B cell (primary cell): ENCODE results near the gene TTYH3. TPM values are rescaled to one million over a fixed set of nuclear protein-coding genes. Genes with fewer than 3 reads are reported as not detected.

Experiments used
- ATAC-seq: fragments of 200-7000 bp; cut with Tn5 transposase; one replicate; pipeline ENCODE4 v1.10.0; 2021; ENCODE audit warnings: low read depth, mild to moderate bottlenecking, moderate number of reproducible peaks, moderate library complexity
- CTCF ChIA-PET: fragments of 350-600 bp; sonication (Branson Sonifier 250); formaldehyde crosslinking; loops from one replicate; lab custom pipeline; 2021; ENCODE audit warnings: antibody characterized with exemption, inconsistent platforms; lab: Charles Lee
- POLR2A ChIA-PET: fragments of 350-600 bp; sonication (Branson Sonifier 250); formaldehyde crosslinking; loops from one replicate; lab custom pipeline; 2021; ENCODE audit warnings: antibody characterized with exemption; lab: Charles Lee
- DNase-seq: peaks from one replicate; pipeline ENCODE4 v3.0.0; 2013
- H2AFZ ChIP-seq: 2 replicates; pipeline ENCODE4 v1.6.1; 2012; ENCODE audit warnings: mild to moderate bottlenecking, low read depth, low read length; ENCODE audit not compliant: insufficient read depth, poor library complexity, severe bottlenecking
- H3K27ac ChIP-seq, 2 donors: 1 replicate in 1 of 2; 2 replicates in 1 of 2; pipeline ENCODE4 v1.5.1; 2012 to 2013; ENCODE audit warnings: low read length in 2 of 2, mild to moderate bottlenecking in 2 of 2, moderate library complexity in 1 of 2
- H3K27me3 ChIP-seq, 4 experiments: fragments of 200-600 bp in 1 of 4; sonication (generic) in 1 of 4; replicated peaks in 1 of 4; 1 replicate in 2 of 4; 2 replicates in 2 of 4; pipeline versions ENCODE4 v1.6.1 to v1.7.0; 2013 to 2016; ENCODE audit warnings: low read length in 3 of 4, mild to moderate bottlenecking in 2 of 4, mixed read lengths in 1 of 4, moderate library complexity in 1 of 4; ENCODE audit not compliant: insufficient read depth in 4 of 4, control insufficient read depth in 3 of 4; ENCODE audit errors: control extremely low read depth in 1 of 4
- H3K36me3 ChIP-seq, 2 experiments: replicated peaks in 1 of 2; 1 replicate in 1 of 2; 2 replicates in 1 of 2; pipeline versions ENCODE4 v1.6.1 to v1.7.1; 2013; ENCODE audit warnings: low read length in 1 of 2; ENCODE audit not compliant: insufficient read depth in 2 of 2, control insufficient read depth in 1 of 2; ENCODE audit errors: control extremely low read depth in 1 of 2, extremely low read depth in 1 of 2
- H3K4me1 ChIP-seq, 2 donors: fragments of 200-600 bp in 1 of 2; sonication (generic) in 1 of 2; 1 replicate in 1 of 2; 2 replicates in 1 of 2; pipeline versions ENCODE4 v1.5.1 to v1.6.1; 2013 to 2017; ENCODE audit warnings: low read length in 2 of 2; ENCODE audit not compliant: control insufficient read depth in 2 of 2, insufficient read depth in 2 of 2
- H3K4me2 ChIP-seq: replicated peaks from 2 replicates; pipeline ENCODE3; 2012; ENCODE audit warnings: mild to moderate bottlenecking, low read depth, low read length; ENCODE audit not compliant: poor library complexity, severe bottlenecking
- H3K4me3 ChIP-seq, 5 experiments: fragments of 200-600 bp in 1 of 5; sonication (generic) in 1 of 5; 1 replicate in 3 of 5; 2 replicates in 2 of 5; pipeline versions ENCODE4 v1.5.1 to v1.7.0; 2011 to 2016; ENCODE audit warnings: low read length in 4 of 5, mild to moderate bottlenecking in 4 of 5, low read depth in 2 of 5, control low read depth in 1 of 5, moderate library complexity in 1 of 5; ENCODE audit not compliant: insufficient read depth in 1 of 5; ENCODE audit errors: control extremely low read depth in 1 of 5, extremely low read depth in 1 of 5
- H3K79me2 ChIP-seq: fragments of 200-600 bp; sonication (generic); one replicate; pipeline ENCODE4 v1.6.0; 2016; ENCODE audit warnings: low read length; ENCODE audit not compliant: control insufficient read depth, insufficient read depth
- H3K9ac ChIP-seq: fragments of 200-600 bp; sonication (generic); 2 replicates; pipeline ENCODE4 v1.6.1; 2017; ENCODE audit warnings: mild to moderate bottlenecking, low read length, moderate library complexity
- H3K9me3 ChIP-seq, 3 donors: one replicate each; pipeline versions ENCODE4 v1.6.1 to v1.7.1; 2013; ENCODE audit warnings: low read length in 2 of 3; ENCODE audit not compliant: control insufficient read depth in 2 of 3, insufficient read depth in 1 of 3; ENCODE audit errors: control extremely low read depth in 1 of 3
- H4K20me1 ChIP-seq: 2 replicates; pipeline ENCODE4 v1.6.0; 2012; ENCODE audit warnings: mild to moderate bottlenecking, low read length; ENCODE audit not compliant: insufficient read depth, control insufficient read depth, poor library complexity, severe bottlenecking
- H3K27ac Mint-ChIP-seq: one replicate; pipeline ENCODE4 v1.8.0; 2021; ENCODE audit warnings: mixed read lengths
- H3K27me3 Mint-ChIP-seq: one replicate; pipeline ENCODE4 v1.8.0; 2021; ENCODE audit warnings: mixed read lengths
- H3K4me1 Mint-ChIP-seq: one replicate; pipeline ENCODE4 v1.8.0; 2021; ENCODE audit warnings: mixed read lengths
- H3K4me3 Mint-ChIP-seq: one replicate; pipeline ENCODE4 v1.8.0; 2021; ENCODE audit warnings: mixed read lengths
- H3K9me3 Mint-ChIP-seq: one replicate; pipeline ENCODE4 v1.8.0; 2022; ENCODE audit warnings: mixed read lengths; ENCODE audit not compliant: insufficient read depth
- EZH2 ChIP-seq: IDR thresholded peaks from 2 replicates; pipeline ENCODE4 v1.6.1; 2012; ENCODE audit warnings: borderline replicate concordance, low read depth, mild to moderate bottlenecking, moderate library complexity, low read length; ENCODE audit not compliant: insufficient read depth, poor library complexity, severe bottlenecking
- WGBS: methylation state at CpG from one replicate; pipeline ENCODE4 v1.1.5; 2013; ENCODE audit warnings: missing lambda C conversion rate; ENCODE audit not compliant: insufficient coverage; 5-methylcytosine and 5-hydroxymethylcytosine counted together
- intact Hi-C: fragments of 100-400 bp; cut with micrococcal nuclease; formaldehyde crosslinking; loops from one replicate; pipeline ENCODE4 v1.10.0; 2022
- polyA plus RNA-seq: library from polyadenylated mRNA; depleted of rRNA; stranded (reverse); fragments of >200 nt; gene quantifications from 2 replicates; pipeline ENCODE4 v1.2.3, GENCODE V29; 2012
- total RNA-seq, 2 donors: library from RNA; stranded (reverse); fragments of 120-200 nt in 1 of 2; gene quantifications; 1 replicate in 1 of 2; 2 replicates in 1 of 2; pipeline versions ENCODE4 v1.2.3 to v1.2.4, GENCODE V29; 2013 to 2022
- TF ChIP-seq, protein P1 (sequence below): fragments of 200-600 bp; IDR thresholded peaks from one replicate; pipeline ENCODE4 v1.8.0; 2022; ENCODE audit warnings: antibody characterized with exemption, mild to moderate bottlenecking

Gene TTYH3
- total and polyA plus RNA-seq, 2 donors (not counting 1 experiment from before 2014, with no cell fraction given): 8.4 to 48.6 TPM

DNA sequence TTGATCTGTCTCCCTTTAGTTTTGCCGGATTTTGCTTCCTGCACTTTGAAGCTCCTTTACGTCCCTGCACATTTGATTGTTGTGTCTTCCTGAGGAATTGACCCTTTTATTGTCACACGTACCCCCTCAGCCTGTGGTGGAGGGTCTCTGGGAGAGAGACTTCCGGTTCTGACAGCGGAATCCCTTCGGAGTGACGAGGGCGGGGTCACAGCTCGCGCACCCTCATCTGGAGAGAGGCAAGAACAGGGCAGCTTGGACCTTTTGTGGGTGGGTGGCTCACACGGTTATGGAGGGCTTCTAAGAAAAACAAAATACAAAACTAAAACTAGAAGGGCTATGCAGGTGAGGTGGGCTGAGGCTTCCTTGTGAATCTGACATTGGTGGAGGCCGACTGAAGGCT, 82.2 kb downstream of the TTYH3 start:
- 96% methylated on average over 4 of the region's 12 CpGs for WGBS
- Histone ChIP-seq H3K36me3 (peaks cover 0 to 21% of the 10 kb centered on the region in 2 experiments), H3K27me3 (no peaks in the 10 kb centered on the region), H3K79me2 (peaks cover 3% of the 10 kb centered on the region), H3K27ac (no peak overlapping the region), H4K20me1 (no peaks in the 10 kb centered on the region), H3K4me1 (peaks cover 68 to 82% of the 10 kb centered on the region in 2 donors), H2AFZ (no peak overlapping the region), H3K4me2 (no peak overlapping the region), H3K4me3 (no peak overlapping the region), H3K9ac (no peak overlapping the region), H3K9me3 (peaks cover 0 to 9% (median 0%) of the 10 kb centered on the region in 3 donors)
- ATAC-seq (no peak), DNase-seq (no peak)
- intact Hi-C loops: loop anchor here (5.0 kb wide), 2 partner anchors 108 to 187 kb away; no protein-coding TSS in a partner anchor
- CTCF ChIA-PET: interaction anchor here (0.9 to 3.5 kb wide), 6 partner anchors 9 to 126 kb away, joined by 3 to 12 read pairs (median 4); no protein-coding TSS in a partner anchor
- H3K27me3 Mint-ChIP-seq: no peaks in the 10 kb centered on the region
- POLR2A ChIA-PET: interaction anchor here (0.5 to 1.0 kb wide), 3 partner anchors 15 to 214 kb away, joined by 3 to 6 read pairs (median 3); no protein-coding TSS in a partner anchor
- H3K4me3 Mint-ChIP-seq: no peak overlapping the region
- peaks cover 88% of the 10 kb centered on the region for H3K4me1 Mint-ChIP-seq
- peak overlapping the region; percentile 77 for H3K27ac Mint-ChIP-seq
- no peaks in the 10 kb centered on the region for H3K9me3 Mint-ChIP-seq
- TF ChIP-seq, protein P1, sequence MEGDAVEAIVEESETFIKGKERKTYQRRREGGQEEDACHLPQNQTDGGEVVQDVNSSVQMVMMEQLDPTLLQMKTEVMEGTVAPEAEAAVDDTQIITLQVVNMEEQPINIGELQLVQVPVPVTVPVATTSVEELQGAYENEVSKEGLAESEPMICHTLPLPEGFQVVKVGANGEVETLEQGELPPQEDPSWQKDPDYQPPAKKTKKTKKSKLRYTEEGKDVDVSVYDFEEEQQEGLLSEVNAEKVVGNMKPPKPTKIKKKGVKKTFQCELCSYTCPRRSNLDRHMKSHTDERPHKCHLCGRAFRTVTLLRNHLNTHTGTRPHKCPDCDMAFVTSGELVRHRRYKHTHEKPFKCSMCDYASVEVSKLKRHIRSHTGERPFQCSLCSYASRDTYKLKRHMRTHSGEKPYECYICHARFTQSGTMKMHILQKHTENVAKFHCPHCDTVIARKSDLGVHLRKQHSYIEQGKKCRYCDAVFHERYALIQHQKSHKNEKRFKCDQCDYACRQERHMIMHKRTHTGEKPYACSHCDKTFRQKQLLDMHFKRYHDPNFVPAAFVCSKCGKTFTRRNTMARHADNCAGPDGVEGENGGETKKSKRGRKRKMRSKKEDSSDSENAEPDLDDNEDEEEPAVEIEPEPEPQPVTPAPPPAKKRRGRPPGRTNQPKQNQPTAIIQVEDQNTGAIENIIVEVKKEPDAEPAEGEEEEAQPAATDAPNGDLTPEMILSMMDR: no peak
- TF ChIP-seq EZH2: no peak

Other genes starting within 250 kb of the TTYH3 start
- 25.4 TPM in 2 replicates for gene CHST12, start 228.4 kb upstream of the TTYH3 start, total RNA-seq
- gene CHST12, start 228.4 kb upstream of the TTYH3 start, polyA plus RNA-seq: 19.4 and 27.1 TPM in 2 replicates
- not detected in 2 replicates for gene GRIFIN, start 155.6 kb upstream of the TTYH3 start, total RNA-seq
- gene GRIFIN, start 155.6 kb upstream of the TTYH3 start, polyA plus RNA-seq: not detected in 2 replicates
- 208 and 221 TPM in 2 replicates for gene LFNG, start 112.2 kb upstream of the TTYH3 start, total RNA-seq
- gene LFNG, start 112.2 kb upstream of the TTYH3 start, polyA plus RNA-seq: 56.1 and 73.3 TPM in 2 replicates
- gene BRAT1, start 76.5 kb upstream of the TTYH3 start, total RNA-seq: 36.8 and 40.7 TPM in 2 replicates
- 57.5 and 68.3 TPM in 2 replicates for gene BRAT1, start 76.5 kb upstream of the TTYH3 start, polyA plus RNA-seq
- 9.5 and 11.5 TPM in 2 replicates for gene IQCE, start 73.0 kb upstream of the TTYH3 start, total RNA-seq
- gene IQCE, start 73.0 kb upstream of the TTYH3 start, polyA plus RNA-seq: 1.9 and 3.5 TPM in 2 replicates
- 13.2 and 14.6 TPM in 2 replicates for gene AMZ1, start 56.2 kb downstream of the TTYH3 start, total RNA-seq
- gene AMZ1, start 56.2 kb downstream of the TTYH3 start, polyA plus RNA-seq: 0.73 and 0.92 TPM in 2 replicates
- 110 and 114 TPM in 2 replicates for gene GNA12, start 212.3 kb downstream of the TTYH3 start, total RNA-seq
- gene GNA12, start 212.3 kb downstream of the TTYH3 start, polyA plus RNA-seq: 34.6 and 41.5 TPM in 2 replicates